GM23338 (cell line): Measurements from ENCODE around the gene FKBP5. TPM values are rescaled to one million over a fixed set of nuclear protein-coding genes. Genes with fewer than 3 reads are reported as not detected.

Experiments used
- ATAC-seq: fragments of 200-7000 bp; cut with Tn5 transposase; 3 replicates; pipeline ENCODE4 v1.9.1; 2020
- DNase-seq: peaks from one replicate; pipeline ENCODE4 v3.0.0-alpha.2; 2015; ENCODE audit warnings: low spot score
- H2AFZ ChIP-seq: fragments of 200-600 bp; sonication (generic); 2 replicates; pipeline ENCODE4 v1.8.0; 2016; ENCODE audit warnings: antibody characterized with exemption, mild to moderate bottlenecking, moderate library complexity
- H3F3A ChIP-seq: fragments of 200-600 bp; sonication (generic); replicated peaks from 2 replicates; pipeline ENCODE4 v1.8.0; 2017; ENCODE audit warnings: antibody characterized with exemption, mixed run types, low read depth
- H3K27ac ChIP-seq: fragments of 200-600 bp; sonication (generic); 2 replicates; pipeline ENCODE4 v1.6.1; 2016; ENCODE audit warnings: low read depth
- H3K27me3 ChIP-seq: fragments of 200-600 bp; sonication (generic); 2 replicates; pipeline ENCODE4 v1.8.0; 2016; ENCODE audit warnings: mild to moderate bottlenecking, mixed run types, moderate library complexity; ENCODE audit not compliant: insufficient read depth
- H3K36me3 ChIP-seq: fragments of 200-600 bp; sonication (generic); 2 replicates; pipeline ENCODE4 v1.8.0; 2016; ENCODE audit warnings: mild to moderate bottlenecking; ENCODE audit not compliant: insufficient read depth
- H3K4me1 ChIP-seq: fragments of 200-600 bp; sonication (generic); 2 replicates; pipeline ENCODE4 v1.8.0; 2016; ENCODE audit warnings: mild to moderate bottlenecking, moderate library complexity; ENCODE audit not compliant: insufficient read depth
- H3K4me2 ChIP-seq: fragments of 200-600 bp; sonication (generic); 2 replicates; pipeline ENCODE4 v1.7.1; 2017; ENCODE audit warnings: mixed run types
- H3K4me3 ChIP-seq: fragments of 200-600 bp; sonication (generic); 2 replicates; pipeline ENCODE4 v1.6.1; 2016; ENCODE audit warnings: mixed run types
- H3K79me2 ChIP-seq: fragments of 200-600 bp; sonication (generic); replicated peaks from 2 replicates; pipeline ENCODE4 v1.8.0; 2017; ENCODE audit warnings: mild to moderate bottlenecking; ENCODE audit not compliant: insufficient read depth
- H3K9me2 ChIP-seq: fragments of 200-600 bp; sonication (generic); 2 replicates; pipeline ENCODE4 v1.8.0; 2017; ENCODE audit not compliant: insufficient read depth
- H4K20me1 ChIP-seq: fragments of 200-600 bp; sonication (generic); replicated peaks from 2 replicates; pipeline ENCODE4 v1.8.0; 2017; ENCODE audit warnings: mild to moderate bottlenecking; ENCODE audit not compliant: insufficient read depth
- H3K27ac Mint-ChIP-seq: 2 replicates; pipeline ENCODE4 v1.8.0; 2020; ENCODE audit warnings: inconsistent platforms, mild to moderate bottlenecking, moderate library complexity, mixed read lengths
- H3K27me3 Mint-ChIP-seq: 3 replicates; pipeline ENCODE4 v1.8.0; 2022; ENCODE audit warnings: low read depth, mild to moderate bottlenecking, moderate library complexity, mixed read lengths, inconsistent platforms; ENCODE audit not compliant: insufficient read depth, poor library complexity
- H3K36me3 Mint-ChIP-seq: 3 replicates; pipeline ENCODE4 v1.8.0; 2021; ENCODE audit warnings: low read depth, mild to moderate bottlenecking, inconsistent platforms, moderate library complexity, mixed read lengths
- H3K4me1 Mint-ChIP-seq: 3 replicates; pipeline ENCODE4 v1.8.0; 2020; ENCODE audit warnings: mild to moderate bottlenecking, inconsistent platforms, mixed read lengths
- H3K4me3 Mint-ChIP-seq: 3 replicates; pipeline ENCODE4 v1.8.0; 2021; ENCODE audit warnings: moderate library complexity, mild to moderate bottlenecking, inconsistent platforms, mixed read lengths
- H3K9me3 Mint-ChIP-seq: 3 replicates; pipeline ENCODE4 v1.8.0; 2020; ENCODE audit warnings: moderate library complexity, mild to moderate bottlenecking, inconsistent platforms, mixed read lengths
- CREB1 ChIP-seq: fragments of 250-450 bp; sonication (Bioruptor Pico); IDR thresholded peaks from 2 replicates; pipeline ENCODE4 v1.5.0; 2020; ENCODE audit warnings: low read depth, mild to moderate bottlenecking, moderate library complexity
- CTCF ChIP-seq, 2 experiments: fragments of 200-600 bp in 1 of 2; sonication (generic) in 1 of 2; conservative IDR thresholded peaks; 2 replicates each; pipeline versions ENCODE4 v1.5.1 to v1.6.1; 2016 to 2017; ENCODE audit warnings: antibody characterized with exemption in 2 of 2, low read depth in 2 of 2, mild to moderate bottlenecking in 2 of 2, moderate library complexity in 1 of 2
- EZH2 ChIP-seq: fragments of 200-600 bp; sonication (generic); IDR thresholded peaks from one replicate; pipeline ENCODE4 v1.8.0; 2017; ENCODE audit warnings: antibody characterized with exemption, mild to moderate bottlenecking, low read depth; ENCODE audit not compliant: unreplicated experiment
- EZH2phosphoT487 ChIP-seq: fragments of 200-600 bp; sonication (generic); IDR thresholded peaks from one replicate; pipeline ENCODE4 v1.8.1; 2018; ENCODE audit warnings: antibody characterized with exemption; ENCODE audit not compliant: unreplicated experiment
- JUNB ChIP-seq: IDR thresholded peaks from one replicate; pipeline ENCODE4 v1.6.1; 2016; ENCODE audit warnings: antibody characterized with exemption; ENCODE audit not compliant: unreplicated experiment
- NANOG ChIP-seq: IDR thresholded peaks from 2 replicates; pipeline ENCODE4 v1.6.1; 2016; ENCODE audit warnings: antibody characterized with exemption, borderline replicate concordance
- POLR2AphosphoS5 ChIP-seq: IDR thresholded peaks from 2 replicates; pipeline ENCODE4 v1.6.1; 2016; ENCODE audit warnings: antibody characterized with exemption, low read depth
- STAT1 ChIP-seq: IDR thresholded peaks from one replicate; pipeline ENCODE4 v1.6.1; 2016; ENCODE audit warnings: antibody characterized with exemption; ENCODE audit not compliant: unreplicated experiment
- ZNF114 ChIP-seq: fragments of 250-450 bp; sonication (Bioruptor Pico); IDR thresholded peaks from 2 replicates; pipeline ENCODE4 v1.5.0; 2020; ENCODE audit warnings: mild to moderate bottlenecking, moderate library complexity
- ZNF331 ChIP-seq: fragments of 250-450 bp; sonication (Bioruptor Pico); IDR thresholded peaks from 2 replicates; pipeline ENCODE4 v1.5.0; 2020; ENCODE audit warnings: low read depth, mild to moderate bottlenecking, moderate library complexity
- ZNF462 ChIP-seq: fragments of 250-450 bp; sonication (Bioruptor Pico); IDR thresholded peaks from 2 replicates; pipeline ENCODE4 v1.5.0; 2020; ENCODE audit warnings: mild to moderate bottlenecking, moderate library complexity
- polyA plus RNA-seq: library from polyadenylated mRNA; unstranded; fragments of >200 nt; fragmentation: Nextera tagmentation; extraction: Ambion mirVana; gene quantifications from 2 replicates; pipeline ENCODE4 v1.2.1, GENCODE V29; 2016
- total RNA-seq: library from RNA; depleted of rRNA; stranded (reverse); fragments of >200 nt; shearing (Covaris generic); gene quantifications from 2 replicates; pipeline ENCODE4 v1.2.3, GENCODE V29; 2014
- TF ChIP-seq, protein P1 (sequence below): IDR thresholded peaks from 2 replicates; pipeline ENCODE4 v1.6.1; 2016; ENCODE audit warnings: antibody characterized with exemption
- TF ChIP-seq, protein P2 (sequence below): IDR thresholded peaks from one replicate; pipeline ENCODE4 v1.6.1; 2018; ENCODE audit warnings: antibody characterized with exemption; ENCODE audit not compliant: unreplicated experiment

The FKBP5 gene
- total and polyA plus RNA-seq, 2 experiments from 2014 or later = 19.8 to 28.6 TPM

- Histone ChIP-seq H3K27ac (no peak overlapping the region), H3K36me3 (no peaks in the 10 kb centered on the region), H3K4me3 (no peak overlapping the region), H3F3A (no peaks in the 10 kb centered on the region), H3K79me2 (peaks cover 84% of the 10 kb centered on the region), H2AFZ (no peak overlapping the region), H4K20me1 (peaks cover 7% of the 10 kb centered on the region; the same call in 1 of the 2 replicates), H3K4me2 (no peak overlapping the region), H3K4me1 (peaks cover 10% of the 10 kb centered on the region), H3K9me2 (no peaks in the 10 kb centered on the region), H3K27me3 (no peaks in the 10 kb centered on the region)
- Mint-ChIP-seq H3K27me3 (no peaks in the 10 kb centered on the region), H3K27ac (no peak overlapping the region), H3K9me3 (no peaks in the 10 kb centered on the region), H3K4me3 (no peak overlapping the region), H3K4me1 (peaks cover 19% of the 10 kb centered on the region), H3K36me3 (no peaks in the 10 kb centered on the region; the same call in 2 of the 3 replicates)
- ATAC-seq (no peak), DNase-seq (no peak)
- TF ChIP-seq JUNB (no peak), EZH2 (no peak), ZNF462 (CRISPR knock-in tag) (no peak), CTCF (conservative IDR thresholded peaks at IDR 0.05; ENCODE audit: low read depth in 2 of 2) (no peak), ZNF331 (CRISPR knock-in tag) (no peak), NANOG (no peak), EZH2phosphoT487 (no peak), STAT1 (no peak), ZNF114 (CRISPR knock-in tag) (no peak), CREB1 (CRISPR knock-in tag) (no peak), POLR2AphosphoS5 (no peak)
- TF ChIP-seq, protein P1, sequence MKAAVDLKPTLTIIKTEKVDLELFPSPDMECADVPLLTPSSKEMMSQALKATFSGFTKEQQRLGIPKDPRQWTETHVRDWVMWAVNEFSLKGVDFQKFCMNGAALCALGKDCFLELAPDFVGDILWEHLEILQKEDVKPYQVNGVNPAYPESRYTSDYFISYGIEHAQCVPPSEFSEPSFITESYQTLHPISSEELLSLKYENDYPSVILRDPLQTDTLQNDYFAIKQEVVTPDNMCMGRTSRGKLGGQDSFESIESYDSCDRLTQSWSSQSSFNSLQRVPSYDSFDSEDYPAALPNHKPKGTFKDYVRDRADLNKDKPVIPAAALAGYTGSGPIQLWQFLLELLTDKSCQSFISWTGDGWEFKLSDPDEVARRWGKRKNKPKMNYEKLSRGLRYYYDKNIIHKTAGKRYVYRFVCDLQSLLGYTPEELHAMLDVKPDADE = no peak
- TF ChIP-seq, protein P2, sequence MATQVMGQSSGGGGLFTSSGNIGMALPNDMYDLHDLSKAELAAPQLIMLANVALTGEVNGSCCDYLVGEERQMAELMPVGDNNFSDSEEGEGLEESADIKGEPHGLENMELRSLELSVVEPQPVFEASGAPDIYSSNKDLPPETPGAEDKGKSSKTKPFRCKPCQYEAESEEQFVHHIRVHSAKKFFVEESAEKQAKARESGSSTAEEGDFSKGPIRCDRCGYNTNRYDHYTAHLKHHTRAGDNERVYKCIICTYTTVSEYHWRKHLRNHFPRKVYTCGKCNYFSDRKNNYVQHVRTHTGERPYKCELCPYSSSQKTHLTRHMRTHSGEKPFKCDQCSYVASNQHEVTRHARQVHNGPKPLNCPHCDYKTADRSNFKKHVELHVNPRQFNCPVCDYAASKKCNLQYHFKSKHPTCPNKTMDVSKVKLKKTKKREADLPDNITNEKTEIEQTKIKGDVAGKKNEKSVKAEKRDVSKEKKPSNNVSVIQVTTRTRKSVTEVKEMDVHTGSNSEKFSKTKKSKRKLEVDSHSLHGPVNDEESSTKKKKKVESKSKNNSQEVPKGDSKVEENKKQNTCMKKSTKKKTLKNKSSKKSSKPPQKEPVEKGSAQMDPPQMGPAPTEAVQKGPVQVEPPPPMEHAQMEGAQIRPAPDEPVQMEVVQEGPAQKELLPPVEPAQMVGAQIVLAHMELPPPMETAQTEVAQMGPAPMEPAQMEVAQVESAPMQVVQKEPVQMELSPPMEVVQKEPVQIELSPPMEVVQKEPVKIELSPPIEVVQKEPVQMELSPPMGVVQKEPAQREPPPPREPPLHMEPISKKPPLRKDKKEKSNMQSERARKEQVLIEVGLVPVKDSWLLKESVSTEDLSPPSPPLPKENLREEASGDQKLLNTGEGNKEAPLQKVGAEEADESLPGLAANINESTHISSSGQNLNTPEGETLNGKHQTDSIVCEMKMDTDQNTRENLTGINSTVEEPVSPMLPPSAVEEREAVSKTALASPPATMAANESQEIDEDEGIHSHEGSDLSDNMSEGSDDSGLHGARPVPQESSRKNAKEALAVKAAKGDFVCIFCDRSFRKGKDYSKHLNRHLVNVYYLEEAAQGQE = no peak
Measured at GRCh38 chr6:35673755-35674154, 15.0 kb downstream of the FKBP5 start.
